ENCODE measurements around the gene MAD2L2. TPM values are rescaled to one million over a fixed set of nuclear protein-coding genes. Genes with fewer than 3 reads are reported as not detected.

Gene MAD2L2
- total RNA-seq, 1 experiment from 2014 or later = 283 TPM

- no peak overlapping the region for H3K27ac ChIP-seq (ENCODE audit: insufficient read length, low read depth, low read length)
- H3K4ac ChIP-seq (ENCODE audit: low read depth, low read length) = no peak overlapping the region
- no peaks in the 10 kb centered on the region; the same call in 1 of the 2 replicates for H3K4me1 ChIP-seq (ENCODE audit: insufficient read depth, low read length)
- H3K23me2 ChIP-seq (ENCODE audit: insufficient read length, low read depth, low read length, poor library complexity, severe bottlenecking) = no peaks in the 10 kb centered on the region
- no peak overlapping the region for H3K23ac ChIP-seq (ENCODE audit: insufficient read length, low read depth, low read length)
- H2BK20ac ChIP-seq (ENCODE audit: low read depth, low read length, poor library complexity, severe bottlenecking) = no peak overlapping the region
- H4K8ac ChIP-seq (replicated peaks; ENCODE audit: insufficient read length, low read depth, low read length) = no peak overlapping the region
- Mint-ChIP-seq H3K9me3 (no peaks in the 10 kb centered on the region), H3K4me1 (peaks cover 15 to 20% of the 10 kb centered on the region in 2 experiments), H3K27me3 (ENCODE audit: low read depth) (no peaks in the 10 kb centered on the region), H3K4me3 (no peak overlapping the region), H3K27ac (no peak overlapping the region), H3K36me3 (ENCODE audit: insufficient read depth in 1 of 3, low read depth in 3 of 3) (peaks cover 13 to 44% (median 16%) of the 10 kb centered on the region in 3 experiments)
- H2AFZ ChIP-seq (ENCODE audit: low read length) = no peak overlapping the region
- no peak overlapping the region for H3K56ac ChIP-seq (ENCODE audit: insufficient read length, low read depth, low read length)
- no peak overlapping the region for H4K91ac ChIP-seq (ENCODE audit: insufficient read length, low read depth, low read length)
- H4K20me1 ChIP-seq (ENCODE audit: control insufficient read depth, insufficient read depth, insufficient read length) = no peaks in the 10 kb centered on the region
- DNase-seq = no peak
- no peaks in the 10 kb centered on the region for H3K9me3 ChIP-seq (ENCODE audit: control insufficient read depth, low read depth, low read length)
- no peak overlapping the region for H2BK15ac ChIP-seq (ENCODE audit: low read depth, low read length)
- H4K5ac ChIP-seq (ENCODE audit: insufficient read length, low read depth, low read length) = no peak overlapping the region
- H3K79me1 ChIP-seq (ENCODE audit: insufficient read depth, low read depth, low read length, poor library complexity, severe bottlenecking) = no peaks in the 10 kb centered on the region
- no peak overlapping the region for H2AK5ac ChIP-seq (ENCODE audit: insufficient read length, low read length)
- H3K9ac ChIP-seq (ENCODE audit: extremely low read depth, insufficient read length, low read length) = no peak overlapping the region
- H2BK120ac ChIP-seq (ENCODE audit: low read depth, low read length, poor library complexity, severe bottlenecking) = no peak overlapping the region
- no peaks in the 10 kb centered on the region for H3K27me3 ChIP-seq (ENCODE audit: insufficient read depth, low read length)
- no peak overlapping the region for H2BK5ac ChIP-seq (ENCODE audit: insufficient read length, low read length)
- no peak overlapping the region for H3K14ac ChIP-seq (ENCODE audit: insufficient read depth, low read length)
- no peak for TF ChIP-seq CTCF (conservative IDR thresholded peaks at IDR 0.05)
- no peaks in the 10 kb centered on the region for H3K79me2 ChIP-seq (ENCODE audit: insufficient read depth, low read length)
- no peak overlapping the region for H3K18ac ChIP-seq (ENCODE audit: insufficient read length, low read depth, low read length)
- H2BK12ac ChIP-seq (ENCODE audit: insufficient read length, low read depth, low read length) = no peak overlapping the region
- no peak overlapping the region for H3K4me2 ChIP-seq (ENCODE audit: insufficient read depth, insufficient read length, low read length)
- H3T11ph ChIP-seq (ENCODE audit: low read length) = no peak overlapping the region
- WGBS (ENCODE audit: extremely low coverage, insufficient read length, low lambda C conversion rate) = no CpG with 5 or more reads among the region's 5 CpGs
Observed at GRCh38 chr1:11711490-11711889, 30.5 kb upstream of the MAD2L2 start.

Measured in H9 (cell line).